ENCODE data around the gene GPATCH2.
"Not testable (repeated sequence)": the region's sequence is repeated elsewhere in the genome, so short reads cannot be mapped to it uniquely, and the experiment has no call there.

Gene GPATCH2

DNA sequence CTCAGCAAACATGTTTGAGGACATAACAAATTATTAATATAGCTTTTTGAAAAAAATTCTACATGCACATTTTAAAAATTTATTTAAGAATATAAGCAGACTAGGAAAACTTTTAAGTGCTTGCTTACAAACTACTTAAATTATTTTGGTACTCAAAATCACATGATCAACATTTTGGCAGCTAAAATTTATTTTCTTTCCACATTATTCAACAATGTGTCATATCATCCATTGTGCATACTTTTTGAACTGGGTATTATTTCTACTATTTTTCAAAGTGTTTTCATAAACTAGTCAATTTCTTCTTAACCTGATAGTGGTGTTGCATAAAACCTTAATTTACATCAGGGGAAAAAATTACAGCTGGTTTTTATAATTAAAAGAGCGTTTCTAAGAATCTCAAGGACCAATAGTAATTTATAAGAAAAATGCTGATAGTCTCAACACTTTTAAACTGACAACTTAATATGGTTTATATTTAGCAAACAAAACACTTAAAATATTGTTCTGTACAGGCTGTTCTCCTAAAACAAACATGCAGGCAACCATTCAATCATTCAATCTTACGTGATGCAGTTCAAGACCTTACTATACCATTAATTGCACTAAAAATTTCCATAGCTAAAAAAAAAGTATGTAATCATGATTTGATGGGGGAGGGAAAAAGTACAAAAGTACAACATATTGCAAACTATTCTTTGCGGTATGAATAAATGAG lies 105.0 kb downstream of the GPATCH2 start:
- DNase-seq (ENCODE audit: low read depth), result no peak

DNA sequence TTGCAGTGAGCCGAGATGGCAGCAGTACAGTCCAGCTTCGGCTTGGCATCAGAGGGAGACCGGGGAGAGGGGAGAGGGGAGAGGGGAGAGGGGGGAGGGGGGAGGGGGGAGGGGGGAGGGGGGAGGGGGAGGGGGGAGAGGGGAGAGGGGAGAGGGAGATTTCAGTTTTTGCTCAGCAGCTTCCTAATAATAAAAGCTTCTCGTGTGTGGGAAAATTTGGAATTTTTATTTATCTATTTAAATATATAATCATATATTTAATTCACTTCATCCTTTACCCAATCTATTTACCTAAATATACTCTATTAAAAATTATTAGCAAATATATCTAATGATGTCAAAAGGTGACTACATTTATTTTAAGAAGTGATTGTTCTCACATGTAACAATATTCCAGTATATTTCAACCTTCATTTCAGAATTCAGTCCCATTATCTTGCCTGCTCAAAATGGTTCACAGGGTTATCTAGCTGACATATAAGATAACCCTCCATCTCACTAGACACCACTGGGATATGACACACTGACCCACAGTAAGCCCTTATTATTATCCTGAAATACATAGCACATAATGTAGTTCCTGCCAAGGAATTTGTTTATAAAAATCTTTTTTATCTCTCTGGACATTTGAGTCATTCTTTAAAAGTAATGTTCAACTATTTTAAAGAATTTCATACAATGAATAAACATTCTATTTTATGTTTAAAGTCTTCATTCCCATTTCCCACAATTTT lies 105.9 kb downstream of the GPATCH2 start:
- DNase-seq (ENCODE audit: low read depth), result no peak

DNA sequence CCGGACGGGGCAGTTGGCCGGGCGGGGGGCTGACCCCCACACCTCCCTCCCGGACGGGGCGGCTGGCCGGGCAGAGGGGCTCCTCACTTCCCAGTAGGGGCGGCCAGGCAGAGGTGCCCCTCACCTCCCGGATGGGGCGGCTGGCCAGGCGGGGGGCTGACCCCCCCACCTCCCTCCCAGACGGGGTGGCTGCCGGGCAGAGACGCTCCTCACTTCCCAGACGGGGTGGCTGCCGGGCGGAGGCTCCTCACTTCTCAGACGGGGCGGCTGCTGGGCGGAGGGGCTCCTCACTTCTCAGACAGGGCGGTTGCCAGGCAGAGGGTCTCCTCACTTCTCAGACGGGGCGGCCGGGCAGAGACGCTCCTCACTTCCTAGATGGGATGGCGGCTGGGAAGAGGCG lies 107.0 kb downstream of the GPATCH2 start:
- not testable (repeated sequence) for DNase-seq (ENCODE audit: low read depth)

DNA sequence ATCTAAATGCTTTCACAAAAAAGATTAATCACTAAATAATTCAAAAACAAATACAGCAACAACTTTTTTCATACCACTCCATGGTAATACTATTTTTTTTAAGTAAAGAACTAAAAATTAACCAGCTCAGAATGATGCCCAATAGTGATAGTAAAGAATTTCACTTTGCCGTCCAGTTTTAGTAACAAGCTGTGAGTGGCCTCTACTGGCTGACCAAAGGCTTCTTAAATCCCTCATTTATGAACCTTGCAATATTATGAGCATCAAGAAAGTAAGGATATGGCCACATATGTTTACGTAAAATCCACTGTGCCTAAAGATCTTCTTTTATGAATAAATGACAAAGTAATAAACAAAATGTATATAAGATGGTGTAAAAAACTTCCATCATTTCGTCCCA lies 108.6 kb downstream of the GPATCH2 start:
- no peak for DNase-seq (ENCODE audit: low read depth)

DNA sequence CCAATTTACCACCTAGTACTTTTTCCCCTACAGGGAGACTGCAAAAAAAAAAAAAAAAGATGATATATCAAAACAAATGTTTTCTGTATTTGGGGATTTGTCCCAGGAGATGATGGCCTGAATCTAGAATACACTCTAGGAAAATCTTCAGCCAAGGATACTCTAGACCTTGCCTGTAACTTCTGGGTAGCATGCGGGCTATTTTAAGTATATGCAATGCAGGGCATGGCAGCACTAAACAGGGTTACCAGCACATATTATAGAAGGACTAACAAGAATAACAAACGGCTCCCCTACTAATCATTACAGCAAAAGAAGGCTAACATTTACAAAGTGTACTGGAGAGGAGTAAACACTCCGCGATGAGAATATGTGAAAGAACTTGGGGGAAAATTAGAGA lies 109.6 kb downstream of the GPATCH2 start:
- DNase-seq (ENCODE audit: low read depth), result no peak

DNA sequence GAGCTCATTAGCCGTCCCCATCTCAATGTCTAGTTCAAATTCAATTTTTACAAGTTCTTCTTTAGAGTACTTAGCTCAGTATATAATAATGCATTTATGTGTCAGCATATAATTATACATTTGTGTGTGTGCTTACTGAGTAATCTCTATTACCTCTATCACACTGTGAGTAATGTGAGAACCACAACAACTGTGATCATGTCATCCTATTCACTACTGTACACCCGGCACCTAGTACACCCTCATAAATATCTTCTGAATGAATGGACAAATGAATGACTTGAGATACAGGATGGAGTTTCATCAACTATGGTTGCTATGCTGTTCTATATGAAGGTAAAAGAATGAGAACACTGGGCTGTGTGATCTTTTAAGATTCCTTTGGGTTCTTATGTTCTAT lies 124.0 kb downstream of the GPATCH2 start:
- DNase-seq (ENCODE audit: low read depth), result no peak

DNA sequence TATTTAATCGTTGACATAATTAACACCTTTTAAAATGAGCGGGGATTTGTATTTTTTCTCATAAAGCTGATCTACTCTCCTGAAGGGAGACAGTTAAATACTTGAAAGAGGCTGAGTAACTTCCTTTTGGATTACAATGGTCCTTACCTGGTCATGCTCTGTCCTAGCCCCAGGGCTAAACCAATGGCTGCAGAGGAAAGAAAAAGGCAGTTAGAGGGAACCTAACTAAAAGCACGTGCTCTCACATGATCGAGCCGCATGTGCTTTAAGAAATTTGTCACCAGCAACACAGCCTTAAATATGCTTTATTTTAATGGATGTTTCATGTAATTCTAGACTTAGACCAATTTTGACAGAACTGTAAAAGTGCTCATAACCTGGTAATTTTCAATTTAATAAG lies 132.7 kb downstream of the GPATCH2 start:
- DNase-seq (ENCODE audit: low read depth), result no peak

DNA sequence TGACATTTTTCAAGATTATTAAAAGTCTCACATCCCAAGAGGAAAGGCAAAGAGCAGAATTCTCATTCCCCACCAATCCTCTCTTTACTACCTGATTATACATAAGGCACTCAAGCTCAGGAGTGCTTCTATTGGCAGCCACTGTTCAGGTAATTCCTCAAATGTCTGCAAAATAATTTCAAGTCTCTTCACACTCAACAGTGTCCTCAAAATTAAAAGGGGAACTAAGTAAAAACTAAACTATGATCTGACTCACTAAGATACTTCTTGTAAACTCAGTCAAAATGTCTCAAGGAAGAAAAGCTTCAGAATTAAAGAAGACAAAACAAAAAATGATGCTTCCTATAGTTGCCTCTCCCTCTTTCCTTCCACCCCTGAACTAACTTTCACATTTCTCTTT lies 135.6 kb downstream of the GPATCH2 start:
- no peak for DNase-seq (ENCODE audit: low read depth)

DNA sequence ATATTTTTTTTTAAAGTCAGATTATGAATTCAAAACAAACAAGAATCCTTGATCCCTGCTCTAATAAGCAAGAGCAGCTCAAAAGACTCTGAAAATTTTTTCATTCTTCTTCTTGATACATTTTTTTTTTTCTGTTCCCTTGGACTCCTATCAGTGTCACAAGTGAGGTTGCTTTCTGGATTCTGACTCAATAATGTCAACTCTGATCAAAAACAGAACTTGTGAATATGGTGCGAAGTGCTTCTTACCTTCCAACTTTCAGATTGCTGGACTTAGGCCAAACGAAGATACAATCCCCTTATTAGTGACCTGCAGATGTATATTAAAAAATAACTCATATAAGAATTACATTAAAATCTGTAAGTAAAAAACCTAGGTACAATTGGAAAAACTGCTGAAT lies 136.1 kb downstream of the GPATCH2 start:
- DNase-seq (ENCODE audit: low read depth), result no peak

DNA sequence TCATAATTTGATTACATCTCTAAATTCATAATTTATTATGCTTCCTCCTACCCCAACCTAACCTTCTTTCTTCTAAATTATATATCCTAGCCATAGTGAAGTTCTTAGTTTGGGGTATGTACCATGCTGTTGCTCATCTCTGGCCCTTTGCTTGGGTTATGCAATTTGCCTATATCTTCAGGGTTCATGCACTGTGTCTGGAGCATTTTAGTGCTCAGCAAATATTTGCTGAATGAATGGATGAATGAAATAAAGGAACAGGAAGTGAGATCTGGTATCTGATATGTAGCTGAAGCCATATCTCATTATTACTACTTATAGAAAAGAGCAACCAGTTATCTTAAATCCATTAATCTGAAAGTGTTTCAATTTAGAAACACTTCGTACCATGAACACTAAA lies 137.6 kb downstream of the GPATCH2 start:
- no peak for DNase-seq (ENCODE audit: low read depth)

DNA sequence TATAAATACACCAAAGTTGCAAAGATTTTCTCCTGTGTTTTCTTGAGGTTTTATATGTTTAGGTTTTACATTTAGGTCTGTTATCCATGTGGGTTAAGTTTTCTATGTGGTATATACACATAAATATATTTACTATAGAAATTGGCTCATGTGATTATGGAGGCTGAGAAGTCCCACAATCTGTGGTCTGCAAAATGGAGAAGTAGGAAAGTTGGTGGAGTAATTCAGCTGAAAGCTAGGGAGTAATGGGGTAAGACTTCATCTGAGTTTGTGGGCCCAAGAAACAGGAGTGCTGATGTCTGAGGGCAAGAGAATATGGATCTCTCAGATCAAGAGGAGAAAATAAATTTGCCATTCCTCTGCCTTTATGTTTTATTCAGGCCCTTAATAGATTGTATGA lies 146.0 kb downstream of the GPATCH2 start:
- DNase-seq (ENCODE audit: low read depth), result no peak

DNA sequence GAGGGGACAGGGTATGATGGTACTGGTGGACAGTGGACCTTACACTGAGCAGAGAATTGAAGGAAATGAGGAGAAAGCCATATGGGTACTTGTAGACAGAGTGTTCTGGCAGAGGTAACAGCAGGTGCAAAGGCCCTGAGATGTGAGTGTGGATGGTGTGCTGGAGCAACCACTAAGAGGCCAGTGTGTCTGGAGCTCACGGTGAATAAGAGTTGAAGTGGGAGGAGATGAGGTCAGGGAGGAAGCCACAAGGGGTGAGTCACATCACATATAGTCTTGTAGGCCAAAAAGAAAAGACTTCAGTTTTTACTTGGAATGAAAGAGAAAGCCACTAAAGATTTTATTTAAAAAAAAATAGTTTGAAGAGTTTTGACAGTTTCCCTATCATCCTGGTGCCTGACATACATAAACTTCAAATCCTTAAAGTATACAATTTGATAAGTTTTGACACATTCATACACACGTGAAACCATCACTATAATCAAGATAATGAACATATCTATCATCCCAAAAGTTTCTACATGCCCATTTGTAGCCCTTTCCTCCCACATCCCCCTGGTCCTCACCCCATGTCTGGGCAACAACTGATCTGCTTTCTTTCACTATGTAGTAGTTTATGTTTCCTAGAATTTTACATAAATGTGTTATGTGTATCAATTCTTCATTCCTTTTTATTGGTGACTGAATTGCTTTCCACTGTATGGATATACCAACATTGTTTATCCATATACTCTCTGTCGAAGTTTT lies 148.4 kb downstream of the GPATCH2 start:
- DNase-seq (ENCODE audit: low read depth), result peak; percentile 46

DNA sequence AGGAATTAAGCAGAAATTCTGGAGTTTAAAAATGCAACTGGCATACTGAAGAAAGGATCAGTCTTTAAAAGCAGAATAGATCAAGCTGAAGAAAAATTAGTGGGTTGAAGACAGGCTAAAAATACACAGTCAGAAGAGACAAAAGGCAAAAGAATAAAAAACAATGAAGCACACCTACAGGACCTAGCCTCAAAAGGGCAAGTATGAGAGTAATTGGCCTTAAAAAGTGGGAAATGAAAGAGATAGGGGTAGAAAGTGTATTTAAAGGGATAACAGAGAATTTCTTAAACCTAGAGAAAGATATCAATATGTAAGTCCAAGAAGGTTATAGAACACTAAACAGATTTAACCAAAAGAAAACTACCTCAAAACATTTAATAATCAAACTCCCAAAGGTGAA lies 152.4 kb downstream of the GPATCH2 start:
- DNase-seq (ENCODE audit: low read depth), result no peak

DNA sequence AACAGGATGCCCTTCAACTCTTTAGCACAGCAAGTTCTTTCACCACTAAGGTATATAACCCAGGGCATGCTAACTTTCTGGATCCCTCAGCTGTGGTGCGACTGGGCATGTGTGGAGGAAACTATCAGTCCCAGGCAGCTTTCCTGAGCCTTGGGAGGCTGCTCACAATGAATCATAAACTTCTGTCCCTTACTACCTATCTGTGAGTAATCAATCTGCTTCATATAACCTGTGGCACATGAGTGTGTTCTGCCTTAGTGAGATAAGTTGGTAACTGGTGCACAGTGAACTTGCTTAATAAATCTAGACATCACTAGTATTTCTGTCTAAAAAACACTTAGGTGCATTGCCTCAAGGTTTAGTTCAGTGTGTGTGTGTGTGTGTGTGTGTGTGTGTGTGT lies 158.0 kb downstream of the GPATCH2 start:
- no peak for DNase-seq (ENCODE audit: low read depth)

DNA sequence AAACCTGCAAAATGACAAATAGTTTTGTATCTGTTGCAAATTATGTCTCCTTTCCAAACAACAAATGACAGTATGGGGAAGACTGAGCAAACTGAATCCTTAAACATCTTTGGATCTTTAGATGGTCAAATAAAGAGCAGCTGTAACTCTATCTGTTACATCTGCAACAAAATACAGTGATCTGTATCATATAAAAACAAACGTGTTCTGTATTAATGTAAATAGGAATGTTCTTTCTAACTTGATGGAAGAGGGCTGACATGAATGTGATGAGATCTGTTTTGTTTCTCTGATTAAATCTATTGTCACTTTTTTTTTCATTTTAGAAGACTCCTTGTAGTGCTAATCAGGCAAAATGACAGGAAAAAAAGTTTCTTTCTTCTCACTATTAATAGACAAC lies 159.5 kb downstream of the GPATCH2 start:
- no peak for DNase-seq (ENCODE audit: low read depth)

DNA sequence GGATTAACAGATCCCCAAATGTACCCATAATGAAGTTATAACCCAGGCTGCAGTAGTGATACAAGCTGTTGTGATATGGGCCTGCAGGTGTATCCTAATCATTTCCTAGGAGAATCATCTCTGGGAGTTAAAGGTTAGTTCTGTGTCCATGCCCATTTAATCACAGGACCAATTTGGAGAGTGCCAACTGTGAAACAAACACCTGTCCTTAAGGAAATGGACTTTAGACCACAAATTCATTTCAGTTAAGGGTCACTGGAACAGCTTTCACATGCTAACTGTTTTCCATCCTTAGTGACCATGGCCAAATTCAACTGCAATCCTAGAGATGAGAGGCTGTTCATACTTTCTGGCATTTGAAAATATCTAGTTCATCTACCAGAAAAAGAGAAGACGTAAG lies 160.9 kb downstream of the GPATCH2 start:
- no peak for DNase-seq (ENCODE audit: low read depth)

DNA sequence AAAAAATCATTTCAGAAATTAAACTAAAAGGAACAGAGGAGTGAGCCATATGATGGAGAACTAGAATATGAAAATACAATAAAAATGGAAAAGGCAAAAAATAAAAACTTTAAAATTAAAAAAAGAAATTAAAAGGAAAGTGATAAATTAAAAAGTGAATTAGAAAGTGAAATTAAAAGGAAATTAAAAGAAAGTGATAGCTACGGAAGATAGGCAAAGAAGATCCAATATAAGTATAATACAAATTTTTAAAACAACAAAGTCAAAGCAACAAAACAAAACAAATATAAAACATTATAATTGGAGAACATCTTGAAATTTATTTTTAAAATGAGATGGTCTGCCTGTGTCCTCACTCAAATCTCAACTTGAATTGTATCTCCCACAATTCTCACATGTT lies 165.8 kb downstream of the GPATCH2 start:
- no peak for DNase-seq (ENCODE audit: low read depth)

DNA sequence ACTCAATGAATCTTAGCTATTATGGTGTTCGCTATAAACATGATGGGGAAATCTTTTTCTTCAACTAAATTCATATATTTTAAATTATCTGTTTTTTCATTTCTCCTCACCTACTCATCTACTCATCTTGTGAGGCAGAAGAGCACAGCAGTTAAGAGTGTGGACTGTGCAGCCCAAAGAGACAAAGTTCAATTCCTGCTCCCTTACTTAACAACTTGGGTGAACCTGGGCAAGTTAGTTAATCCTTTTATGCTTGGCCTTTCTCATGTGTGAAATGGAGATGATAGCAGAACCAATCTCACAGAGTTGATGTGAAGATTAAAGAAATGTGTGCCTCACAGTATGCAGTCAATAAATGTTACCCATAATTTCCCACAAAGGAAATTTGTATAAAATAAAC lies 168.2 kb downstream of the GPATCH2 start:
- DNase-seq (ENCODE audit: low read depth), result no peak

DNA sequence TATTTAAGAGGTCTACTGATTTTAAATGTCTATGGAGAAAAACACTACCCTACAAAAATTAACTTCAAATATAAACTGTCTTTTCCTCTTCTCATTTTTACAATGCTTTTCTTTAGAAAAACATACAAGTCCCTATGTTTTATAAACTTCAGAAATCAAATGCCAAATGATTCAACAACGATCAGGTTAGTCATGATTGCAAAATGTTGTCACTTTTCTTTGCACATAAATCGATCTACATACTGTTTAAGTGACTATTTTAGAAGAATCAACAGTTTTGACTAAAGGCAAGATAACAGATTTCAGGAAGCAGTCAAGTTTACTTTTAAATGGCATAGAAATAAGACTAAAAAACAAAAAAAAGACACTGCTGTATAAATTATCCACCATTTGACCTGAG lies 168.7 kb downstream of the GPATCH2 start:
- no peak for DNase-seq (ENCODE audit: low read depth)

DNA sequence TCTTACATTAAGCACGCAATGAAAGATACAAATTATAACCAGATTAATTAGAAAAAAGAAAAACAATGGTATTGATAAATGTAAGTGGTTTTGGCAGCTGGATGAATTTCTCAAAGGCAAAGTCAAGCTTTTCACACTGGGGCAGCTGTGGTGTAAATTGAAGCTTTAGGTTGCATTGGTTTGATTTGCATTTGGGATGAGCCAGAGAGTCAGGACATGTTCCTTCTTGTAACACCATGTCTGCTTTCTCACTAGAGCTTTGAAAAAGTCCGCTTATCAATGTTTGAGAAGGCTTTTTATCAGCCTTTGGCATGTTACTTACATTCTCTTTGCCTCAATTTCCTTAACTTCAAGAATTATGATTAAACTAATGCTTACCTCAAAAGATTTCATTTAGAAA lies 173.9 kb downstream of the GPATCH2 start:
- no peak for DNase-seq (ENCODE audit: low read depth)

DNA sequence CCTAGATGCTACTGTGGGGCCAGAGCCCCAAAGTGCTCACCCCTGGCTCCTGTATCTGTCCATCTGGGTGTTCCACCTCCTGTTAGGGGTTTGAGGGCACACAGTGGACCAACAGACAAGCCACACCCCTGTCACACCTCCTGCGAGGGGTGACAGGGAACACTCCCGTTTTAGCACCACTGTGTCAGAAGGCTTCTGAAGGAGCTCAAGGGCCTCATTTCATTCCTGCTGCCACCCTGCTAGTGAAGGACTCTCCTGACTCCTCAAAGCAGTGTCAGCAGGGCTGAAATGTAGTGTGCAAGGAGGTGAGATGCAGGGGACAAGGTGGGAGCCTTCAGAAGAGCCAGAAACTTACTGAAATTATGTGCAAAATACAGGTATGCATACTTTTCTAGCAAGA lies 174.6 kb downstream of the GPATCH2 start:
- DNase-seq (ENCODE audit: low read depth), result no peak

DNA sequence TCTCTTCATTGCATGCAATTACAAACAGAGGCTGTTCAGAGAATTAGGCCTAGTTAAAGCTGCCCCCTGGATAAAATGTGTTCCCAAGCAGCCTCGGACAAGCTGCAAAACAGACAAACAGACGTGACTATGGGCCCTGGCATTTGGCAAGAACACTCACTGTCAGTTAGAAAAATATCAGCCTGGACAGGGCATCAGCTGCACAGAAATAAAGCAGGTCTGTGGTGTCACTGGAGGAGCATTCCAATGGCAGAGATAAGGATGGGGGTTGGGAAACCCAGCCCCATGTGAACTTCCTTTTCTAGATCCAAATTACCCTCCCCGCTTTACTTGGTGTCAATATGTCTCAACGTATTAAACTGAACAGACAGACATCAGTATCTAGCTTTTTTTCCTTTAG lies 177.1 kb downstream of the GPATCH2 start:
- DNase-seq (ENCODE audit: low read depth), result no peak

DNA sequence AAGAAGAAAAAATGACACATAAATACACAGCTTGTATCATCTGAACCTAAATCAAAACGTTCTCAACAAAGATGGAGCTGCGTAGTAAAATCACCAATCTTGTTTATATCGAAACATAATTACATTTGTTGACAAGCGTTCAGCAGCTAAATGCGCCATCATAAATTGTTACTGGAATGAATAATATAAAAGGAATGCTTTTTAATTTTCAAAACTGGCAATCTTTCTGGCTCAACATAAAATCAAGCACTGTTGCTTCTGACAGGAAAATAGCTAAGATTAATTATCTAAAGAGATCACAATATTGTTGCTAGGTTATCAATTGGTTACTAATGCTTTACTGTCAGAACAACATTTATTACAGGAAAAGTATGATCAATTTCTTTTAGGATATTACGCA lies 181.5 kb downstream of the GPATCH2 start:
- no peak for DNase-seq (ENCODE audit: low read depth)

All from activated T-cell treated with anti-CD3 and anti-CD28 coated beads for 48 hours (primary cell).